Subcutaneous abdominal adipose tissue (tissue), 5 donors: ENCODE results near the gene NPSR1.

Experiments used
- H3K27ac ChIP-seq: one replicate; pipeline ENCODE4 v1.7.0; 2013; ENCODE audit warnings: low read depth, mild to moderate bottlenecking, inconsistent platforms, low read length, moderate library complexity
- H3K27me3 ChIP-seq, 5 donors: one replicate each; pipeline ENCODE4 v1.7.0; 2013; ENCODE audit warnings: low read length in 5 of 5, inconsistent platforms in 1 of 5; ENCODE audit not compliant: control insufficient read depth in 5 of 5, insufficient read depth in 4 of 5
- H3K36me3 ChIP-seq, 5 donors: one replicate each; pipeline ENCODE4 v1.7.0; 2013; ENCODE audit warnings: low read length in 5 of 5; ENCODE audit not compliant: control insufficient read depth in 5 of 5, insufficient read depth in 5 of 5
- H3K4me1 ChIP-seq, 5 donors: one replicate each; pipeline ENCODE4 v1.7.0; 2013; ENCODE audit warnings: low read length in 5 of 5, mild to moderate bottlenecking in 3 of 5, moderate library complexity in 1 of 5; ENCODE audit not compliant: control insufficient read depth in 5 of 5, insufficient read depth in 5 of 5
- H3K4me3 ChIP-seq, 5 donors: one replicate each; pipeline ENCODE4 v1.7.0; 2013; ENCODE audit warnings: low read length in 5 of 5, low read depth in 1 of 5
- H3K9ac ChIP-seq, 5 donors: one replicate each; pipeline ENCODE4 v1.7.0; 2013; ENCODE audit warnings: low read length in 5 of 5, mild to moderate bottlenecking in 4 of 5, moderate library complexity in 3 of 5
- H3K9me3 ChIP-seq, 5 donors: one replicate each; pipeline ENCODE4 v1.7.0; 2013; ENCODE audit warnings: low read length in 5 of 5; ENCODE audit not compliant: control insufficient read depth in 5 of 5
- donor health status: healthy.
- donor health status: healthy.
- donor health status: healthy.
- donor health status: healthy.
- donor health status: healthy.

NPSR1 gene

DNA sequence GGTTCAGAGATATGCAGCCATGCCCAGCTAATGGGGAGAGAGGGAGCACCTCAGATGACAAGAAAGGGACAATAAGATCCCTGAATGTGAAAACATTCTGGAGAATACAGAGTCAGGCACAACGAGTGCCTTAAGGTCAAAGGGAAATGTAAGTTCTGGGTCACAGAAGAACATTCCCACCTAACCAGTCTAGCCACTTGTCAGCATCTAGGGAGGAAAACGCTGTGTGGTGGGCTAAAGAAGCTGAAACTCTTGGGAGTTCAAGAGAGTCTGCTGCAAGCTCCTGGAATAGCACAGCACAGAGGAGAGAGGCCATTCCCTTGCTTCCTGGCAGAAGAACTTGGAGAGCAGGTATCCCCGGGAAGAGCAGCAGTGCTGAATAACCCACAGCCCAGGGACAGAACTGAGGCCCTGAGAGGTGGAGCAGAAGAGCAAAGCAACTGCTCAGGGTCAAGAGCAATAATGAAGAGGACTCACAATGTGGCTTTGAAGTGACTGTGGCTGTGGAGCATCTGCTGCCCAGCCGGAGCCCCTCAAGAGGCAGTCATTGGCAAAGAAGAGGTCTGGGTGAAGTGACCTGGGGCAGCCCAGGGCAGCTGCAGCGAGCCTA lies 182.3 kb downstream of the NPSR1 start:
- H3K36me3 ChIP-seq, result no peaks in the 10 kb centered on the region
- H3K9ac ChIP-seq, result no peak overlapping the region
- H3K4me1 ChIP-seq, result peaks cover 0 to 7% (median 0%) of the 10 kb centered on the region in 5 donors
- H3K4me3 ChIP-seq, result no peak overlapping the region
- H3K9me3 ChIP-seq, result peaks cover 0 to 2% (median 0%) of the 10 kb centered on the region in 5 donors
- no peak overlapping the region for H3K27ac ChIP-seq
- no peaks in the 10 kb centered on the region for H3K27me3 ChIP-seq

DNA sequence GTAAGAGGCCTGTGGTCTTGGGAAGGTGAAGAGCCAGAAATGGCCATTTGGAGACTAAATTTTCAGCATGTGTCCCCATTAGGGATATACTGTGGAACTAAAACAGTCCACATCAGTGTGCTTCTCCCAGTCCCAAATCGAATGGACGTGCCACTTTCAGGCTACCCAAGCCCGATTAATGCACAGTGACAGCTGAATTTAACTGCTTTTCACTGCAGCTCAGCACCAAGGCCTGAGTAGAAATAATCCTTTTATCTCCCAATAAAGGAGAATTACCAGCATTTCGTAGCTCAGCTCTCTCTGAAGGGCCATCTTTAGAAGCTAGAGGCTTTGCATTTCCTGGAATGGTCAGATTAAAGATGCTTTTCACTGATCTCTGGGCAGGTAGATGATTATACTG lies 183.3 kb downstream of the NPSR1 start:
- Histone ChIP-seq H3K4me1 (peaks cover 0 to 7% (median 0%) of the 10 kb centered on the region in 5 donors), H3K27me3 (no peaks in the 10 kb centered on the region), H3K4me3 (no peak overlapping the region), H3K36me3 (no peaks in the 10 kb centered on the region), H3K27ac (no peak overlapping the region), H3K9ac (no peak overlapping the region), H3K9me3 (peaks cover 0 to 2% (median 0%) of the 10 kb centered on the region in 5 donors)

DNA sequence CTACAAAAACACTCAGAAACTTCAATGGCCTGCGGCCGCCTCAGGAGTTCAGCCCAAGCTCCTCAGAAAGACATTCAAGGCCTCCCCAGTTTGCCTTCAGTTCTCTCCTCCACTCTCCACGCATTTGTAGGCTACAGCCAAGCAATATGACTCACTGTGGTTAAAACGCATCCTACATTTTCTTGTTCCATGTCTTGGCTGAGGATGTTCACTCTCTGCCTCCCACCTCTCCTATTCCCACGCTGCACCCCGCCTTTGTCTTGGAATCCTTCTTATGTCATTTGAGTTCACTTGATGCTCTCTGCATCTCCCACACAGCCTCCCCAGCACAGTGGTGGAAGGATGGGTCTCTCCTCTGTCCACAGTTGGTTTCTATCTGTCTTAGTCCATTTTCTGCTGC lies 184.8 kb downstream of the NPSR1 start:
- H3K36me3 ChIP-seq, result no peaks in the 10 kb centered on the region

DNA sequence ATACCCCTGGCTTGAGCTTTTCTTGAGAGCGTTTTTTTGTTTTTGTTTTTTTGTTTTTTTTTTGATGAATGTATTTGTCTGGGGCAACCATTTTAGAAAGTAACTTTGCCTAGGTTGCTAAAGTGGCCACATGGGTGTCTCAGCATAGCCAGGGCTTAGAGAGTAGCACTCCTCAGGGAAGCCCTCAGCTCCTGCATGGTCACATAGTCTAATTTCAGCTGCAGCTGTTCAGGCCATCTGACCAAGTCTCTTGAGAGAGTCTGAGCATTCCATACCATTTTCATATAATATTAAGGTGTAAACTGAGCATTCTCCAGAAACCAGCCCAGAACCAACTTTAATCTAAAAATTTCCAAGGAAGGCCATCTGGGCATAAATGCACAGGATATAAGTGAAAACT lies 186.4 kb downstream of the NPSR1 start:
- no peaks in the 10 kb centered on the region for H3K4me1 ChIP-seq
- no peak overlapping the region for H3K9ac ChIP-seq
- H3K27me3 ChIP-seq, result no peaks in the 10 kb centered on the region
- H3K36me3 ChIP-seq, result no peaks in the 10 kb centered on the region
- H3K9me3 ChIP-seq, result peaks cover 0 to 2% (median 0%) of the 10 kb centered on the region in 5 donors
- H3K27ac ChIP-seq, result no peak overlapping the region
- no peak overlapping the region for H3K4me3 ChIP-seq

More for the DNA sequence above, 184.8 kb downstream of the NPSR1 start:
- no peak overlapping the region for H3K9ac ChIP-seq
- H3K27ac ChIP-seq, result no peak overlapping the region
- no peak overlapping the region for H3K4me3 ChIP-seq
- peaks cover 0 to 2% (median 0%) of the 10 kb centered on the region in 5 donors for H3K4me1 ChIP-seq
- peaks cover 0 to 2% (median 0%) of the 10 kb centered on the region in 5 donors for H3K9me3 ChIP-seq
- no peaks in the 10 kb centered on the region for H3K27me3 ChIP-seq

- no peaks in the 10 kb centered on the region for H3K27me3 ChIP-seq
- no peak overlapping the region for H3K4me3 ChIP-seq
- H3K4me1 ChIP-seq, result no peaks in the 10 kb centered on the region
- H3K9me3 ChIP-seq, result peaks cover 0 to 2% (median 0%) of the 10 kb centered on the region in 5 donors
- H3K27ac ChIP-seq, result no peak overlapping the region
- no peaks in the 10 kb centered on the region for H3K36me3 ChIP-seq
- no peak overlapping the region for H3K9ac ChIP-seq
Observed at GRCh38 chr7:34844936-34845665, 187.1 kb downstream of the NPSR1 start.

DNA sequence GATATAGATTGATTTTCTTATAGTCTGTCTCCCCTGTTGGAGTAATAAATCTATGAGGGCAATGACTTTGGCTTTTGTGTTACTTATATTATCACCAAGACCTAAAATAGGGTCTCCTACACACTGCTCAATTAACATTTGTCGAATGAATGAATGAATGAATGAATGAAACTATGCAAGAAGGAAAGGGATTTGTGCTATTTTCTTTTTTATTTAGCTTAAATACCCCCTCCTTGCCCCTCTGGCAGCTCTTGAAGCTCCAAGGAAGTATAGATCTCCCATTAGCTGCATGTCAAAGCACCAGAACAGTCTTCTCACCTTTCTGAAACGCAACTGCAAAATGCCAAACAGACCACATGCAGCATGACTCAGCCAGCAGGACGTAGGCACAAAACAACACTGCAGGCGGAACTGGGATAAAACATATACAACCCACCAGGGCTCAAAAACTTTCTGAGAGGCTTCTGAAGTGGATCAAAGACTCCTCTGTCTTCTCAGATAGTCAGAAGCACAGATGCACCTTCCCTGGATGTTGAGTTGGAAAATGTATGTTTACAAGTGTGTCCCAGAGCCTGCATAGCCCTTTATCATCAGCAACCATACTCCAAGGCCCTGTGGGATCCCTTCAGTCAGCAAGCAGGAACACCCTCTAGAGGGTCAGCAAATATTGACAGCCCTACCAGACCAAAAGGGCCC lies 187.8 kb downstream of the NPSR1 start:
- no peak overlapping the region for H3K4me3 ChIP-seq
- peaks cover 0 to 2% (median 0%) of the 10 kb centered on the region in 5 donors for H3K9me3 ChIP-seq
- no peak overlapping the region for H3K9ac ChIP-seq
- H3K27ac ChIP-seq, result no peak overlapping the region
- no peaks in the 10 kb centered on the region for H3K36me3 ChIP-seq
- H3K4me1 ChIP-seq, result no peaks in the 10 kb centered on the region
- no peaks in the 10 kb centered on the region for H3K27me3 ChIP-seq

DNA sequence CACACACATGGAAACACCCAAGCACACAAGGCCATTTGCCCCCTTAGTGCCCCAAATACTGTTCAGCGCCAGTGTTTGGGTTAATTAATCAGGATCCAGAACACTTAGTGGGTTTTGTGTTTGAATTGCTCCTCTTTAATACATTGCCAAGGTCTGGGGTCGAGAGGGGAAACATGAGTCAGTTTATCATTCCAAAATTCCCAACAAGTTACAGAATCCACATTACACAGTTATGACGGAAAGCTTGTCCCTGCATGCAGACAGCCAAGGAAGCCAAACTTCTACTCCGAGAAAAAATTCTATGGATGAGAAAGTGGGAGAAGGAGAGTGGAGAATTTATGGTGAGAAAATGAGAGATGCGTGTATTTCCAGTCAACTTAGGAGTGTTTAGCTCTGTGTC lies 189.0 kb downstream of the NPSR1 start:
- no peak overlapping the region for H3K9ac ChIP-seq
- no peaks in the 10 kb centered on the region for H3K27me3 ChIP-seq
- no peaks in the 10 kb centered on the region for H3K4me1 ChIP-seq
- no peak overlapping the region for H3K4me3 ChIP-seq
- peaks cover 0 to 2% (median 0%) of the 10 kb centered on the region in 5 donors for H3K9me3 ChIP-seq
- no peaks in the 10 kb centered on the region for H3K36me3 ChIP-seq
- no peak overlapping the region for H3K27ac ChIP-seq

- no peak overlapping the region for H3K4me3 ChIP-seq
- H3K36me3 ChIP-seq, result no peaks in the 10 kb centered on the region
Observed at GRCh38 chr7:34848670-34849069, 190.7 kb downstream of the NPSR1 start.

DNA sequence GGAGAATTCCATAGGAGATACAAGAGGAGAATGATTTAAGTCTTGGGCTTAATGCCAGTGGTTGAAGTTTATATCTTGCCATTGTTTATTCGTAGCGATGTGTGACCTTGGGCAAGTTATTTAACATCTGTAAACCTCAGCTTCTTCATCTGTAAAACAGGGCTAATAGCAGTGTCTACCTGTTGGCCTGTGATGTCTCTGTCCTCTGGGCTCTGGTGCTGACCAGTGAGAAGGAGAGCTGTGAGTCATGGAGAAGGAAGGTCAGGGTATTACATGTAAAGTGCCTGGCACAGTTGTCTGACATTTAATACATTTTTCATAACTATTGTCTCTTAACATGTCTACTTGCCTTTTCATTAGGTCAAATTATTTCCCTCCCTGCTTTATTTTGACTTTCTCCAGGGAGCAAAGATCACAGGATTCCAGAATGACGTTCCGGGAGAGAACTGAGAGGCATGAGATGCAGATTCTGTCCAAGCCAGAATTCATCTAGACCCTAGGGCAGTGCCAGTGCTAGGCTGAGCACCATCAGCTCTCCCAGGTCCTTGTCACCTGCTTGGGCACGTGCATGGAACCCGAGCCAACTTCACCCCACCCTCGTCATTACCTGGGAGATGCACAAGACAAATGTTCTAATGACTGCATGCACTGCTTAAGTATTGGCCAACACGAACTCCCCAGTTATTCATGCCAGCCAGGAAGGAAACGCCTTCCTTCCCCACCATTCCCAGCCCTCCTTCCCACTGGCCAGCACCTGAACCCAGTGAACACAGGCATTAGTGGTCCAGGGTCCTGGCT lies 191.3 kb downstream of the NPSR1 start:
- Histone ChIP-seq H3K27me3 (no peaks in the 10 kb centered on the region), H3K36me3 (no peaks in the 10 kb centered on the region), H3K9ac (no peak overlapping the region), H3K9me3 (no peaks in the 10 kb centered on the region), H3K27ac (no peak overlapping the region), H3K4me1 (peaks cover 0 to 5% (median 0%) of the 10 kb centered on the region in 5 donors), H3K4me3 (no peak overlapping the region)

More at GRCh38 chr7:34848670-34849069, 190.7 kb downstream of the NPSR1 start:
- peaks cover 0 to 5% (median 0%) of the 10 kb centered on the region in 5 donors for H3K4me1 ChIP-seq
- no peaks in the 10 kb centered on the region for H3K27me3 ChIP-seq
- no peak overlapping the region for H3K27ac ChIP-seq
- H3K9me3 ChIP-seq, result no peaks in the 10 kb centered on the region
- no peak overlapping the region for H3K9ac ChIP-seq
